NOMO-1 treated with DMSO at 0.1 percent for 48 hours (cell line): ENCODE data around the gene UFSP2.

Source experiments
- DNase-seq: peaks from one replicate; lab custom pipeline; 2025; ENCODE audit not compliant: unreplicated experiment; lab: John Stamatoyannopoulos, UW

UFSP2 gene

GRCh38 chr4:185357733-185358440 is 67.9 kb downstream of the UFSP2 start:
- DNase-seq, result no peak

GRCh38 chr4:185357211-185357610 is 68.6 kb downstream of the UFSP2 start:
- no peak for DNase-seq

- DNase-seq, result no peak
These were observed 73.0 kb downstream of the UFSP2 start for GRCh38 chr4:185352741-185353140.

- no peak for DNase-seq
These were observed 73.6 kb downstream of the UFSP2 start for GRCh38 chr4:185352202-185352601.

GRCh38 chr4:185351691-185352090 is 74.1 kb downstream of the UFSP2 start:
- no peak for DNase-seq
